ENCODE measurements around the gene LFNG. TPM values are rescaled to one million over a fixed set of nuclear protein-coding genes. Genes with fewer than 3 reads are reported as not detected.

LFNG gene
- total RNA-seq, 1 experiment from 2014 or later: 38.1 TPM

- no peaks in the 10 kb centered on the region for H3K27me3 ChIP-seq (ENCODE audit: control insufficient read depth, insufficient read depth, low read length)
- no peak for TF ChIP-seq REST (IDR thresholded peaks at IDR 0.05; ENCODE audit: insufficient read depth in 1 of 2, low read depth in 2 of 2, low read length in 1 of 2)
- no peak overlapping the region for H3K27ac ChIP-seq (ENCODE audit: low read length)
- H3K36me3 ChIP-seq (ENCODE audit: control insufficient read depth, insufficient read depth, low read length): peaks cover 5% of the 10 kb centered on the region; the same call in 1 of the 2 replicates
- BruUV-seq (replicated peaks): no TSS peak
- ChIA-PET CTCF (no interaction called here), POLR2A (no interaction called here)
- no peaks in the 10 kb centered on the region for H3K9me3 ChIP-seq (ENCODE audit: control insufficient read depth, insufficient read depth, low read depth, low read length)
- no peaks in the 10 kb centered on the region for H3K4me1 ChIP-seq (ENCODE audit: control insufficient read depth, insufficient read depth, low read length)
- H3K4me3 ChIP-seq (ENCODE audit: low read depth in 2 of 2, low read length in 2 of 2): no peak overlapping the region
- ATAC-seq: no peak
- DNase-seq (ENCODE audit: low read depth, low spot score): no peak
- in situ Hi-C loops (cut with HindIII; ENCODE audit: low pct_unique_long_range_greater_than_20kb, low sequenced_read_pairs) (no loop called here), intact Hi-C loops (cut with micrococcal nuclease; ENCODE audit: unreplicated experiment) (no loop called here)
These were observed 22.7 kb downstream of the LFNG start for GRCh38 chr7:2542011-2542915.

GRCh38 chr7:2542916-2543871 is 23.6 kb downstream of the LFNG start:
- POLR2A ChIA-PET: interaction anchor here (0.6 kb wide), 1 partner anchor 103 kb away, joined by 9 read pairs; no protein-coding TSS in a partner anchor
- H3K27me3 ChIP-seq (ENCODE audit: control insufficient read depth, insufficient read depth, low read length): no peaks in the 10 kb centered on the region
- in situ Hi-C loops (cut with HindIII; ENCODE audit: low pct_unique_long_range_greater_than_20kb, low sequenced_read_pairs): no loop called here
- BruUV-seq (replicated peaks): no TSS peak
- no peak overlapping the region for H3K4me3 ChIP-seq (ENCODE audit: low read depth in 2 of 2, low read length in 2 of 2)
- no peaks in the 10 kb centered on the region for H3K9me3 ChIP-seq (ENCODE audit: control insufficient read depth, insufficient read depth, low read depth, low read length)
- DNase-seq (ENCODE audit: low read depth, low spot score): no peak
- H3K36me3 ChIP-seq (ENCODE audit: control insufficient read depth, insufficient read depth, low read length): peaks cover 7% of the 10 kb centered on the region
- no peak for TF ChIP-seq TCF7L2 (IDR thresholded peaks at IDR 0.05; ENCODE audit: low read depth, low read length)
- no peak for TF ChIP-seq SIN3A (IDR thresholded peaks at IDR 0.05; ENCODE audit: borderline replicate concordance, insufficient read depth, low read depth, low read length)
- no peak for TF ChIP-seq POLR2AphosphoS5 (IDR thresholded peaks at IDR 0.05; ENCODE audit: low read depth, low read length)
- TF ChIP-seq REST (IDR thresholded peaks at IDR 0.05; ENCODE audit: insufficient read depth in 1 of 2, low read depth in 2 of 2, low read length in 1 of 2): no peak
- TF ChIP-seq CTCF (IDR thresholded peaks at IDR 0.05): no peak
- no peaks in the 10 kb centered on the region for H3K4me1 ChIP-seq (ENCODE audit: control insufficient read depth, insufficient read depth, low read length)
- CTCF ChIA-PET: no interaction called here
- H3K27ac ChIP-seq (ENCODE audit: low read length): no peak overlapping the region
- ATAC-seq: no peak
- intact Hi-C loops (cut with micrococcal nuclease; ENCODE audit: unreplicated experiment): no loop called here
